ENCODE data around the gene MICOS13.

- no peak for TF ChIP-seq JUNB (IDR thresholded peaks at IDR 0.05; ENCODE audit: unreplicated experiment)
- no peak for TF ChIP-seq REST (IDR thresholded peaks at IDR 0.05; ENCODE audit: unreplicated experiment)
- no peak for TF ChIP-seq CTCF (conservative IDR thresholded peaks at IDR 0.05; ENCODE audit: low read depth in 2 of 2)
- TF ChIP-seq POLR2AphosphoS5 (IDR thresholded peaks at IDR 0.05; ENCODE audit: low read depth): peak; percentile 18; the same call in 1 of the 2 replicates
- TF ChIP-seq EZH2 (IDR thresholded peaks at IDR 0.05; ENCODE audit: low read depth, unreplicated experiment): no peak
- no peak for TF ChIP-seq ZNF462 (CRISPR knock-in tag; IDR thresholded peaks at IDR 0.05)
- no peak for TF ChIP-seq EZH2phosphoT487 (IDR thresholded peaks at IDR 0.05; ENCODE audit: unreplicated experiment)
- TF ChIP-seq CREB1 (CRISPR knock-in tag; IDR thresholded peaks at IDR 0.05; ENCODE audit: low read depth): no peak
- no peak for TF ChIP-seq ZNF331 (CRISPR knock-in tag; IDR thresholded peaks at IDR 0.05; ENCODE audit: low read depth)
Observed at GRCh38 chr19:5696196-5697021, 16.1 kb upstream of the MICOS13 start.

Data from GM23338 (cell line).